Lower lobe of right lung (tissue), 2 donors: ENCODE data around the gene ATP6V1E1. TPM values are rescaled to one million over a fixed set of nuclear protein-coding genes. Genes with fewer than 3 reads are reported as not detected.
A peak's percentile ranks its signal among the peaks of the same experiment; 100 is the strongest.

Experiments used
- ATAC-seq, 2 donors: fragments of 200-7000 bp; cut with Tn5 transposase; one replicate each; pipeline ENCODE4 v1.9.1; 2020 to 2022; ENCODE audit warnings: mild to moderate bottlenecking in 2 of 2, moderate library complexity in 2 of 2
- DNase-seq: peaks from one replicate; pipeline ENCODE4 v3.0.0-alpha.2; 2020
- H3K27ac ChIP-seq: fragments of 200-600 bp; one replicate; pipeline ENCODE4 v1.8.0; 2022
- H3K27me3 ChIP-seq: fragments of 200-600 bp; one replicate; pipeline ENCODE4 v1.8.0; 2022; ENCODE audit warnings: low read depth
- H3K36me3 ChIP-seq: fragments of 200-600 bp; one replicate; pipeline ENCODE4 v1.8.0; 2022; ENCODE audit warnings: mild to moderate bottlenecking
- H3K4me1 ChIP-seq: fragments of 200-600 bp; one replicate; pipeline ENCODE4 v1.8.0; 2022
- H3K4me3 ChIP-seq: fragments of 200-600 bp; one replicate; pipeline ENCODE4 v1.8.0; 2022; ENCODE audit warnings: mild to moderate bottlenecking
- H3K9me3 ChIP-seq: fragments of 200-600 bp; one replicate; pipeline ENCODE4 v1.8.0; 2022
- intact Hi-C: fragments of 100-400 bp; cut with DNase I; formaldehyde crosslinking; loops from one replicate; pipeline ENCODE4 v1.11.0; 2022
- total RNA-seq: library from RNA; stranded (reverse); fragmentation: NEBNext Ultra II Directional; extraction: Animal tissue kit (Norgen Biotek cat#: 25700); gene quantifications from one replicate; pipeline ENCODE4 v1.2.1, GENCODE V29; 2021
- TF ChIP-seq, protein P1 (sequence below): fragments of 200-600 bp; IDR thresholded peaks from one replicate; pipeline ENCODE4 v1.8.0; 2022; ENCODE audit warnings: antibody characterized with exemption, mild to moderate bottlenecking
- donor health status: DM: no; HTN: yes; CAD: no; lungs with severe emphysema.

ATP6V1E1 gene
- total RNA-seq, 1 donor from 2014 or later, result 133 TPM

DNA sequence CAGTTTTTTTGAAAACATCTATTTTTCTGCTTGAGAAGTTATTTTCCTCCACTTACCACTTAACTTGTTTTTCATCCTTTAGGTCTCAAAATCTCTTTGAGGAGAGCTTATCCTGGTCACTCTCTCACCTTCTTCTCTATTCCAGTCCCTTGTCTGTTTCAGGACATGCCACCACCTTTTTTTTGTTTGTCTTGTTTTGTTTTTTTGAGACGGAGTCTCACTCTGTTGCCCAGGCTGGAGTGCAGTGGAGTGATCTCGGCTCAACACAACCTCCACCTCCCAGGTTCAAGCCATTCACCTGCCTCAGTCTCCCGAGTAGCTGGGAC lies 5.4 kb upstream of the ATP6V1E1 start:
- no peak overlapping the region for H3K27ac ChIP-seq
- ATAC-seq (no peak), DNase-seq (no peak)
- no peak overlapping the region for H3K4me3 ChIP-seq
- intact Hi-C loops, result no loop called here
- H3K4me1 ChIP-seq, result peaks cover 7% of the 10 kb centered on the region
- H3K36me3 ChIP-seq, result no peaks in the 10 kb centered on the region
- H3K27me3 ChIP-seq, result no peaks in the 10 kb centered on the region
- H3K9me3 ChIP-seq, result no peaks in the 10 kb centered on the region
- TF ChIP-seq, protein P1, sequence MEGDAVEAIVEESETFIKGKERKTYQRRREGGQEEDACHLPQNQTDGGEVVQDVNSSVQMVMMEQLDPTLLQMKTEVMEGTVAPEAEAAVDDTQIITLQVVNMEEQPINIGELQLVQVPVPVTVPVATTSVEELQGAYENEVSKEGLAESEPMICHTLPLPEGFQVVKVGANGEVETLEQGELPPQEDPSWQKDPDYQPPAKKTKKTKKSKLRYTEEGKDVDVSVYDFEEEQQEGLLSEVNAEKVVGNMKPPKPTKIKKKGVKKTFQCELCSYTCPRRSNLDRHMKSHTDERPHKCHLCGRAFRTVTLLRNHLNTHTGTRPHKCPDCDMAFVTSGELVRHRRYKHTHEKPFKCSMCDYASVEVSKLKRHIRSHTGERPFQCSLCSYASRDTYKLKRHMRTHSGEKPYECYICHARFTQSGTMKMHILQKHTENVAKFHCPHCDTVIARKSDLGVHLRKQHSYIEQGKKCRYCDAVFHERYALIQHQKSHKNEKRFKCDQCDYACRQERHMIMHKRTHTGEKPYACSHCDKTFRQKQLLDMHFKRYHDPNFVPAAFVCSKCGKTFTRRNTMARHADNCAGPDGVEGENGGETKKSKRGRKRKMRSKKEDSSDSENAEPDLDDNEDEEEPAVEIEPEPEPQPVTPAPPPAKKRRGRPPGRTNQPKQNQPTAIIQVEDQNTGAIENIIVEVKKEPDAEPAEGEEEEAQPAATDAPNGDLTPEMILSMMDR, result no peak

DNA sequence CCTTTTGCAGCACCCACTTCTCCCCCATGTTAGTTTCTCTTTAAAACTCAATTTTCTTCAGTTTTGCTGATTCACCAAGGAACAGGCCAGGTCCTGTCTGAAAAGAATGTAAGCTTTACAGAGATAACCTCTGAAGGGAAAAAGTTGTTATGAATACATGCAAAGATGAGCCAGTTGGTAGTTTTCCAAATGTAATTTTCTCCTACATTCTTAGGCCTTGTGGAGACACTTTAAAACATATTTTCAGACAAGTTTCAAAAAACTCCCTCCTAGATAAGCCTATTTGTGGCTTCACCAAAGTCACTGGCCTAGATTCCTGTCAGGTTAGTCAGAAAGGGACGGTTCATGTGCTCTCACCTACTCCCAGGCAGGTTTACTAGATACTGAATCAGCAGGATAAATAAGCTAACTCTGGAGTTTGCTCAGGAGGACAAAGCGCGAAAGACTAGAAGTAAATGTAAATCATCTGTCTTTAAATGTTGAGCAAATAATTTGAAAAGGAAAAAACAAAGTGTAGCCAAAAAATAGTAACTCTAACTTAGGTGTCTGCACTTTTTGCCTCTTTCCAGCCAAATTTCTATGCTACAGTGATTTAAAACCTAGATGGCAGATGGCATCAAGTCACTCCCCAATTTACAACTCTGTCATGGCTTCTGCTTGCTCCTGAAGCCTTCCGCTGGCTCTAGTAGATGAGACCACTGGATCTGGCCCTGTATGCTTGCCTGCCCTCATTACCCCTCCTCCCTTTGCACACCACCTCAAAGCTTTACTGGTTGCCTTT lies 4.9 kb upstream of the ATP6V1E1 start:
- Histone ChIP-seq H3K9me3 (no peaks in the 10 kb centered on the region), H3K4me3 (no peak overlapping the region), H3K27ac (peak overlapping the region; percentile 18), H3K4me1 (peaks cover 7% of the 10 kb centered on the region), H3K27me3 (no peaks in the 10 kb centered on the region), H3K36me3 (no peaks in the 10 kb centered on the region)
- no peak for ATAC-seq
- TF ChIP-seq, protein P1, result no peak
- DNase-seq, result no peak
- intact Hi-C loops, result no loop called here

DNA sequence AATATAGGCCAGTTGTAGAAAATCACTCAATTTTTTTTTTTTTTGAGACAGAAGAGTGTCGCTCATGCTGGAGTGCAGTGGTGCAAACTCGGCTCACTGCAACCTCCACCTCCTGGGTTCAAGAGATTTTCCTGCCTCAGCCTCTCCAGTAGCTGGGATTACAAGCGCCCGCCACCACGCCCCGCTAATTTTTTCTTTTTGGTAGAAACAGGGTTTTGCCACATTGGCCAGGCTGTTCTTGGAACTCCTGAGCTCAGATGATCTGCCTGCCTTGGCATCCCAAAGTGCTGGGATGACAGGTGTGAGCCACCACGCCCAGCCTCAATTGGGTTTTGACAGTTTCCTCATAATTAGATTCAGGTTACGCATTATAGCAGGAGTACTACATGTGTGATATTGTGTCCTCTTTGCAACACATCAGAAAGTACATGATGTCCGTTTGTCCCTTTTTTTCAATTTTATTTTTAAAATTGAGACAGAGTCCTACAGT lies 2.6 kb upstream of the ATP6V1E1 start:
- no peak overlapping the region for H3K27ac ChIP-seq
- TF ChIP-seq, protein P1, result no peak
- no peaks in the 10 kb centered on the region for H3K27me3 ChIP-seq
- H3K4me1 ChIP-seq, result peaks cover 18% of the 10 kb centered on the region
- DNase-seq, result no peak
- no peaks in the 10 kb centered on the region for H3K36me3 ChIP-seq
- ATAC-seq, result no peak
- intact Hi-C loops, result no loop called here
- H3K9me3 ChIP-seq, result no peaks in the 10 kb centered on the region
- H3K4me3 ChIP-seq, result no peak overlapping the region

DNA sequence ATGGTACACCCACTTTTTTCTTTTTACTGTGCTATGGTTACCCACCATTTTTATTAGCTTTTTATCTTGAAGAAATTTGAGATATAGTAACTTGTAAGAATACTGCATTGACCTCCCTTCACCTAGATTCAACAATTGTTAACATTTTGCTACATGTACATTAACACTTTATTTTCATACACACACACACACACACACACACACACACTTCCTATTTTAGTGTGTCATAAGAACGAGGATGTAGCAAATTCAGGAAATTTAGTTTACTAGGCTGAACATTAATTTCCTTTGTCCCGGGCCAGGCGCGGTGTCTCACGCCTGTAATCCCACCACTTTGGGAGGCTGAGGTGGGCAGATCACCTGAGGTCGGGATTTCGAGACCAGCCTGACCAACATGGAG lies 1.1 kb upstream of the ATP6V1E1 start:
- TF ChIP-seq, protein P1, result no peak

DNA sequence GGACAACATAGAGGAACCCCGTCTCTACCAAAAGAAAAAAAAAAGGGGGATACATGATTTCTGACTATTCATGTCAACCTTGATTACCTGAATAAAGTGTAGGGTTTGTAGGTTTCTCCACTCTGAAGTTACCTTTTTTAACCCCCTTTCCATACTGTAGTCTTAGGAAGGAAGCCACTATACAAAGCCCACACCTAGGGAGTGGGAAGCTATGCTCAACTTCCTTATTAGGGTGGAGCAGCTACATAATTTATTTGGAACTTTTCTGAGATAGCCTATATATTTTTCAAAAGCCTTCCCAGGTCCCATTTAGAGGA lies 582 bp upstream of the ATP6V1E1 start:
- Histone ChIP-seq H3K27me3 (no peaks in the 10 kb centered on the region), H3K4me3 (peak overlapping the region; percentile 97), H3K27ac (peak overlapping the region; percentile 95), H3K36me3 (peaks cover 10% of the 10 kb centered on the region), H3K9me3 (no peaks in the 10 kb centered on the region), H3K4me1 (peaks cover 32% of the 10 kb centered on the region)
- ATAC-seq, result peak; percentile 1 to 5
- TF ChIP-seq, protein P1, result no peak
- intact Hi-C loops, result no loop called here
- no peak for DNase-seq

More for the DNA sequence above, 1.1 kb upstream of the ATP6V1E1 start:
- H3K9me3 ChIP-seq, result no peaks in the 10 kb centered on the region
- H3K4me1 ChIP-seq, result peaks cover 30% of the 10 kb centered on the region
- no peak for ATAC-seq
- peaks cover 10% of the 10 kb centered on the region for H3K36me3 ChIP-seq
- no peak overlapping the region for H3K27ac ChIP-seq
- intact Hi-C loops, result no loop called here
- H3K27me3 ChIP-seq, result no peaks in the 10 kb centered on the region
- peak overlapping the region; percentile 97 for H3K4me3 ChIP-seq
- DNase-seq, result no peak
